Astrocyte (in vitro differentiated cells and primary cell): ENCODE data around the gene ERAL1.

Experiments
- EZH2 ChIP-seq: IDR thresholded peaks from 2 replicates; pipeline ENCODE4 v1.6.1; 2012; ENCODE audit warnings: mild to moderate bottlenecking, low read length, inconsistent platforms; ENCODE audit not compliant: insufficient read depth
- TF ChIP-seq, protein P1 (sequence below): IDR thresholded peaks from 2 replicates; pipeline ENCODE4 v1.5.1; 2011; ENCODE audit warnings: low read depth, mild to moderate bottlenecking, inconsistent platforms, low read length, moderate library complexity; ENCODE audit not compliant: insufficient read depth

DNA sequence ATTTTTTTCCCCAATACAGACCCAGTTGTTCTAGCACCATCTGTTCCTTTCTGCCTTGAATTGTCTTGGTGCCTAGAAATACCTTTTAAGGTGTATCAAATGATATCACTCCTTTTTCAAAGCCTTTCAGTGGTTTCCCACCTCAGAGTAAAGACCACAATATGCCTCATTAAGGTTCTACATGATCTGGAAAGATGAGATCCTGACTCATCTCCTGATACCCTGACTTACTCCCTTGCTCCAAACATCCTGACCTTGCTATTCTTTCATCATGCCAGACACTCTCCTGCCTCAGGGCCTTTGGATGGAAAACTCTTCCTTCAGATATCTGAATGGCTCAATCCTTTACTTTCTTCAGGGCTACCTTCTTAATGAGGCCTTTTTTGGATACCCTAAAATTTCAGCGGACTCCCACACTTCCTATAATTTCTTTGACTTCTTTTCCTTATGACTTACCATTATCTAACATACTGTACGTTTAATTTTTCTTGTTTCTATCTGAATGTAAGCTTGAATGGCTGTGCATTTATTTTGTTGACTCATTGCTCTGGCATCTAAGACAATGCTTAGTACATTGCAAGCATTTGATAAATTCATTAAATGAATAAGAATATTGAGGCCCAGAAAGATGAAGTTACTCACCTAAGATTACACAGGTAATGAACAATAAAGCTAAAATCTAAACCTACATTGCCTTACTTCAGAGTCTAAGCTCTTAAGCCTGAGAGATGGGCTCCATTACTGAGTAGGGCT, 23.5 kb downstream of the ERAL1 start:
- TF ChIP-seq, protein P1, sequence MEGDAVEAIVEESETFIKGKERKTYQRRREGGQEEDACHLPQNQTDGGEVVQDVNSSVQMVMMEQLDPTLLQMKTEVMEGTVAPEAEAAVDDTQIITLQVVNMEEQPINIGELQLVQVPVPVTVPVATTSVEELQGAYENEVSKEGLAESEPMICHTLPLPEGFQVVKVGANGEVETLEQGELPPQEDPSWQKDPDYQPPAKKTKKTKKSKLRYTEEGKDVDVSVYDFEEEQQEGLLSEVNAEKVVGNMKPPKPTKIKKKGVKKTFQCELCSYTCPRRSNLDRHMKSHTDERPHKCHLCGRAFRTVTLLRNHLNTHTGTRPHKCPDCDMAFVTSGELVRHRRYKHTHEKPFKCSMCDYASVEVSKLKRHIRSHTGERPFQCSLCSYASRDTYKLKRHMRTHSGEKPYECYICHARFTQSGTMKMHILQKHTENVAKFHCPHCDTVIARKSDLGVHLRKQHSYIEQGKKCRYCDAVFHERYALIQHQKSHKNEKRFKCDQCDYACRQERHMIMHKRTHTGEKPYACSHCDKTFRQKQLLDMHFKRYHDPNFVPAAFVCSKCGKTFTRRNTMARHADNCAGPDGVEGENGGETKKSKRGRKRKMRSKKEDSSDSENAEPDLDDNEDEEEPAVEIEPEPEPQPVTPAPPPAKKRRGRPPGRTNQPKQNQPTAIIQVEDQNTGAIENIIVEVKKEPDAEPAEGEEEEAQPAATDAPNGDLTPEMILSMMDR, result no peak
- no peak for TF ChIP-seq EZH2
